ENCODE data around the gene LRRC52.

LRRC52 gene

DNA sequence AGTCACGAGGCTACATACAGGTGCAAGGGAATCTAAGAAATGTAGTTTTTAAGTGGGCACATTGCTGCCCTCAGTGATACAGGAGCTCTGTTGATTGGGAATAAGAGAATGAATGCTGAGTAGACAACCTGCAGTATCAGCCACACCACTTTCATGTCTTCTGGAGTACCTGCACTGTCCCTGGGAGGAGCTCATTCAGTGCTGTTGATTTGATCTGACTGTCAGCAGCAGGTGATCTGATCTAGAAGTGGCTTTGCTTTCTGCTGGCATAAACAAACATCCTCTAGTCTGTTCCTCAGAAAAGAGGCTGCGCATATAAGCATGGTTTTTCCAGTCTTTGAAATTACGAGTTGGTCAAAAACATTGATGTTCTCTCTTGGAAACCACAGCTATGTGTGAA, 35.5 kb upstream of the LRRC52 start:
- FAIRE-seq, result no peak
- no peak for DNase-seq (ENCODE audit: insufficient read length, low spot score)

DNA sequence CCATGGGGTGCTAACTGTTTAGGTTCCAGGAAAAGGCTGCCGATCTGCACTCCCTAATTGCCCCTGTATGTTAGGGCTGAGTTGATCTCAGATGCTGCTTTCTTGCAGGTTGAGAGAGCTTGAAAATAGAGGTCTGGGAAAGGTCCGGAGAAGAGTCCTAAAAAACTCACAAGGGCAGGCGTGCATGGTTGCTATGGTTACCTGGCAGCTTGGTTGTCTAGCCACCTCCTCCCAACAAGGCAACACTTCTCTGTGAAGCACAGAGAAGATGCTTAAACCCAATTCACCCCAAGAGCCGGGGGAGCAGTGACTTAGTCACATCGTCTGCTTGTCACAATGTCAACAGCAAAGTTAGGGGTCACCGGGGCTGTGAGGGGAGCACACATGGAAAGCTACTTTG, 31.0 kb upstream of the LRRC52 start:
- FAIRE-seq (no peak), DNase-seq (ENCODE audit: insufficient read length, low spot score) (no peak)
- no peak for TF ChIP-seq POLR2A (IDR thresholded peaks at IDR 0.05; ENCODE audit: low read depth, low read length)
- no peak for TF ChIP-seq PAX5 (IDR thresholded peaks at IDR 0.05; ENCODE audit: insufficient read depth, low read length, severe bottlenecking)
- TF ChIP-seq TAF1 (IDR thresholded peaks at IDR 0.05; ENCODE audit: low read depth, low read length), result no peak
- TF ChIP-seq SPI1 (IDR thresholded peaks at IDR 0.05; ENCODE audit: low read depth, low read length), result no peak
- no peak for TF ChIP-seq POU2F2 (IDR thresholded peaks at IDR 0.05; ENCODE audit: low read depth, low read length)
- no peak for TF ChIP-seq POLR2AphosphoS5 (IDR thresholded peaks at IDR 0.05; ENCODE audit: low read depth, low read length)

More for the DNA sequence above, 35.5 kb upstream of the LRRC52 start:
- TF ChIP-seq TAF1 (IDR thresholded peaks at IDR 0.05; ENCODE audit: low read depth, low read length), result no peak
- TF ChIP-seq POLR2A (IDR thresholded peaks at IDR 0.05; ENCODE audit: low read depth, low read length), result no peak
- TF ChIP-seq POLR2AphosphoS5 (IDR thresholded peaks at IDR 0.05; ENCODE audit: low read depth, low read length), result no peak

DNA sequence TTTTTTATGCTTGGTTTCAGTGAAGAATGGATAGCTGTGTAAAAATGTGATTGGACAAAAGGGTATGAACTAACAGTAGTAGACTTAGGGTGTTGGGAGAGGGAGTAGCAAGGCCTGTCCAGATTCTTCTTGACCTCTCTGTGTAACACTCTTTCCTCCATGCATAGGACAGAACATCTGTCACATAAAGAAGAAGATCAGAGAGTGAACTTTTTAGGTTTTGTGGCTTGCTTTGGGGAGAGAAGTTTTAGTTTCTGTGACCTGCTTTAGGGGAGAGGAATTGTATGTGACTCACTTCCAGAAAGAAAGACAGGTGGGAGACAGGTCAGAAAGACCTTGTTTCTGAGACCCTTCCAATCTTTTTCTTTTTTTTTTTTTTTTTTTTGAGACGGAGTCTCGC, 27.3 kb upstream of the LRRC52 start:
- no peak for DNase-seq (ENCODE audit: insufficient read length, low spot score)
- no peak for FAIRE-seq
- TF ChIP-seq POLR2AphosphoS5 (IDR thresholded peaks at IDR 0.05; ENCODE audit: low read depth, low read length) (no peak), PAX5 (IDR thresholded peaks at IDR 0.05; ENCODE audit: insufficient read depth, low read length, severe bottlenecking) (no peak), TAF1 (IDR thresholded peaks at IDR 0.05; ENCODE audit: low read depth, low read length) (no peak), POLR2A (IDR thresholded peaks at IDR 0.05; ENCODE audit: low read depth, low read length) (no peak), SPI1 (IDR thresholded peaks at IDR 0.05; ENCODE audit: low read depth, low read length) (no peak), POU2F2 (IDR thresholded peaks at IDR 0.05; ENCODE audit: low read depth, low read length) (no peak)

DNA sequence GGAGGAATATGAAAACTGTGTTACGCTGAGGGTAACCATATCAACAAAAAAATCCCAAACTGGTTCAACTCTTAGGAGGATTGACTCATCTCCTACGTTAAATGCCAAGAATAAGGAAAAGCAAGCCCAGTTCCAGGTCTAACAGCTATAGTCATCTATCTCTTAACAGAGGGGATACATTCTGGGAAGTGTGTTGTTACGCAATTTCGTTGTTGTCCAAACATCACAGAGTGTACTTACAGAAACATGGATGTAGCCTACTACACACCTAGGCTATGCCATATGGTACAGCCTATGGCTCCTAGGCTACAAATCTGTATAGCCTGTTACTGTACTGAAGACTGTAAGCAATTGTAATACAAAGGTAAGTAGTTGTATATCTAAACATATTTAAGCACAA, 23.2 kb upstream of the LRRC52 start:
- no peak for FAIRE-seq
- no peak for DNase-seq (ENCODE audit: insufficient read length, low spot score)
- TF ChIP-seq PAX5 (IDR thresholded peaks at IDR 0.05; ENCODE audit: insufficient read depth, low read length, severe bottlenecking), result no peak

DNA sequence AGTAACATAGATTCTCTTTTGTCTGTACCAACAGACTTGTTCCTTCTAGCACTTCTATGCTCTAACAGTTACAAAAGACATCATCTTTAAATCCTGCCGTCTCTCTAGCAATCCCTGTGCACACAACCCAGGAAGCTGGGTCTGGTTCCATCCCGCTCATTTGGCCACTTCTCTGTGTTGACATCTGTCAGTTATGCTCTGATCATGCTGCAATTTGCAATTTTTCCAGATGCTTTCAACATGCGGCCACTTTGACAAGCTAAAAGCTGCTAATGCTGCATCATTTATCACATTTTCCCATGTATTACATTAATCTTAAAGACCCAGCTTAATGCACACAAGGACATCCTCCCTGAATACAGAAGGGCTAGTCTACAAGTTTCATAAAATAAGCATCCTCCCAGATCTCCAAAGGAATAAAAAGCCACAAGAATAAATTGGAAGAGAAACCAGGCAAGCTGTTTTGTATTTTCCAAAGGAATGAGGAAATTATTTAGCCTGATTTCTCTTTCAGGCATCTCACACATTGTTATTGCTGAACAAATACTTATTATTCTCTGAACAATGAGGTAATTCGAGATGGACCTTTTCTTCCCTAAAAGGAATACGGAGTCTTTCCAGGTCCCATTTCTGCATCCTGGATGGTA, 19.0 kb upstream of the LRRC52 start:
- DNase-seq (ENCODE audit: insufficient read length, low spot score) (no peak), FAIRE-seq (no peak)
- TF ChIP-seq POLR2AphosphoS5 (IDR thresholded peaks at IDR 0.05; ENCODE audit: low read depth, low read length) (no peak), POLR2A (IDR thresholded peaks at IDR 0.05; ENCODE audit: low read depth, low read length) (no peak), TAF1 (IDR thresholded peaks at IDR 0.05; ENCODE audit: low read depth, low read length) (no peak), PAX5 (IDR thresholded peaks at IDR 0.05; ENCODE audit: insufficient read depth, low read length, severe bottlenecking) (no peak), POU2F2 (IDR thresholded peaks at IDR 0.05; ENCODE audit: low read depth, low read length) (no peak), SPI1 (IDR thresholded peaks at IDR 0.05; ENCODE audit: low read depth, low read length) (no peak)

DNA sequence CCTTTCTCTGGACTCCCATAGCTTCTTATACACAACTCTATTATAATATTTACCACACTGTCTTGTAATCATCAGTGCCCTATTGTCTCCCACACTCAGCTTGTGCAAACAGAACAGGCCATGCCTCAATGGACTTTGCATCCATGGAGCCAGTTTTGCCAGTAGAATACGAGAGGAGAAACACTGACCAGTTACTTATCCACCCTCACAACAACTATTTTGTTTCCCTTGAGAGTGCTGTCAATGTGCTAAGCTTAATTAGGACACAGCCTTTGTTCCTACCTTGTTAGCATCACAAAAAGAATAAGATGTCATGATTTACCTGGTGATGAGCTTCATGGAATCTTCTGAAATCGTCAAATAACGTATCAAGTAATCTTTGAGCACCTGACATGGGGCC, 18.1 kb upstream of the LRRC52 start:
- no peak for DNase-seq (ENCODE audit: insufficient read length, low spot score)
- FAIRE-seq, result no peak
- TF ChIP-seq POU2F2 (IDR thresholded peaks at IDR 0.05; ENCODE audit: low read depth, low read length), result no peak

DNA sequence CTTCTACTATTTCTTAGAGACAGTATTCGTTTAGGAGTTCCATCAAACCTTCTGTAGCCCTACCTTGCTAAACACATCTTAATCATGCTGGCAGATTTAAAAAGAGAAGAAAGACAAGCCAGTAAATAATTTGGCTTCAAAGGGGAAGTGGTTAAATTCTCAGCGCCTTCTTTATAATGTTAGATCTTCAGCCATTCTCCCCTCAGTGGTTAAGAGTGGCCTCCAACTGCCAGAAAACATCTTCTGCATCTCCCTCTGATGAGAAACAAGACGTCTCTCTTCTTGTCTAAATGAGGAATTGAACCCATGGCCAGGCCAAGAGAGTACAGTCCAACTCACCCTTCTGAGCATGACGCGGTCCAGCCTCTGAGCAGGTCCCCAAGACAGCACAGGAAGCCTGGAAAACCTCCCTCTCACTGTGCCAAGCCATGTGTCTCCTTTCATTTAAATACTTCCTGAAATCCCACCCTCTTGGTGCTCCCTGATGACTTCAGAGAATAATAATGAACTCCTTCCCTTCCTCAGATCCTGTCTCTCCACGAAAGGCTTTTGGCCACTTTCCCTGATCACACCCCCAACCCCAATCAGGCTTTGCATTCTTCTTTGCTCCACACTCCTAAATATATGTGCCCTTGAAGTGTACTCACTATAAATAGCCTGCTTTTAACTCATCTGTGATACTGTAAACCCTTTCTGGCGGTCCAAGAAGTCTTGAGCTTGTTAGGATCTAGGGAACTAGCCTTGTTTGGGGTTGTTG, 16.4 kb upstream of the LRRC52 start:
- DNase-seq (ENCODE audit: insufficient read length, low spot score) (no peak), FAIRE-seq (no peak)
- TF ChIP-seq PAX5 (IDR thresholded peaks at IDR 0.05; ENCODE audit: insufficient read depth, low read length, severe bottlenecking) (no peak), POU2F2 (IDR thresholded peaks at IDR 0.05; ENCODE audit: low read depth, low read length) (no peak), TAF1 (IDR thresholded peaks at IDR 0.05; ENCODE audit: low read depth, low read length) (no peak), POLR2A (IDR thresholded peaks at IDR 0.05; ENCODE audit: low read depth, low read length) (no peak)

DNA sequence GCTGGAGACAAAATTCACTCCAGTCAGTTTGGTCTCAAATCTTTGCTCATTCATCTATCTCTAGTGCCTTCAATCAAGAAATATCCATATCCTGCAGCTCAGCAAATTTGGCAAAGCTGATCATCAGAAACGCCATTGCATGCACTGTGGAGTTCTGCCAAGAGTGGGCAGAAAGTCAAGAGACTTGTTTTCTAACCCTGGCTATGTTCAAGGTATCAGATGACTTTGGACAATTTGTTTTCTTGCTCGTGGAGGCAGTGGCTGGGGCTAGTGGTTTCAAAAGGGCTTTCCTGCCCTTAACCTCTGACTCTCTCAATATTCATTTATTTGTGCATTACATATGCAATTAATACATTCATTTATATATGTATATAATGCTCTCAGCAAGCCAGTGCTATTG, 12.8 kb upstream of the LRRC52 start:
- no peak for TF ChIP-seq PAX5 (IDR thresholded peaks at IDR 0.05; ENCODE audit: insufficient read depth, low read length, severe bottlenecking)
- no peak for TF ChIP-seq POLR2A (IDR thresholded peaks at IDR 0.05; ENCODE audit: low read depth, low read length)
- TF ChIP-seq POLR2AphosphoS5 (IDR thresholded peaks at IDR 0.05; ENCODE audit: low read depth, low read length), result no peak
- TF ChIP-seq SPI1 (IDR thresholded peaks at IDR 0.05; ENCODE audit: low read depth, low read length), result no peak
- no peak for TF ChIP-seq TAF1 (IDR thresholded peaks at IDR 0.05; ENCODE audit: low read depth, low read length)
- no peak for TF ChIP-seq POU2F2 (IDR thresholded peaks at IDR 0.05; ENCODE audit: low read depth, low read length)
- DNase-seq (ENCODE audit: insufficient read length, low spot score) (no peak), FAIRE-seq (no peak)

DNA sequence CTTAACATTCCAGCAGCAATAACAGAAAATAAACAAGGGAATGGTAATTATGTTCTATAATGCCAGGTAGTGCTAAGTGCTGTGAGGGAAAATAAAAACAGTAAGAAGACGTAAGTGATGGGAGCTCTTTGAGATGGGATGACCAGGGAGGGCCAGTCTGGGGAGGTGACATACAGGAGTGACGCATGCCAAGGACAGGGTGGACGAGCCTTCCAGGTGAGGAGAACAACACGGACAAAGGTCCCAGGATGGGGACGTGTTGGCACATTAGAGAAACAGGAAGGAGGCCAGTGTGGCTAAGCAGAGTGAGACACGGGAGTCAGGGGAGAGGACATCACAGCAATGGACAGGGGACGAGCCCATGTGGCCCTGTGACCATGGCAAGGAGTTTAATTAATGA, 11.7 kb upstream of the LRRC52 start:
- no peak for FAIRE-seq
- TF ChIP-seq POLR2A (IDR thresholded peaks at IDR 0.05; ENCODE audit: low read depth, low read length) (no peak), TAF1 (IDR thresholded peaks at IDR 0.05; ENCODE audit: low read depth, low read length) (no peak), SPI1 (IDR thresholded peaks at IDR 0.05; ENCODE audit: low read depth, low read length) (no peak), POLR2AphosphoS5 (IDR thresholded peaks at IDR 0.05; ENCODE audit: low read depth, low read length) (no peak), POU2F2 (IDR thresholded peaks at IDR 0.05; ENCODE audit: low read depth, low read length) (no peak), PAX5 (IDR thresholded peaks at IDR 0.05; ENCODE audit: insufficient read depth, low read length, severe bottlenecking) (no peak)
- DNase-seq (ENCODE audit: insufficient read length, low spot score), result no peak

DNA sequence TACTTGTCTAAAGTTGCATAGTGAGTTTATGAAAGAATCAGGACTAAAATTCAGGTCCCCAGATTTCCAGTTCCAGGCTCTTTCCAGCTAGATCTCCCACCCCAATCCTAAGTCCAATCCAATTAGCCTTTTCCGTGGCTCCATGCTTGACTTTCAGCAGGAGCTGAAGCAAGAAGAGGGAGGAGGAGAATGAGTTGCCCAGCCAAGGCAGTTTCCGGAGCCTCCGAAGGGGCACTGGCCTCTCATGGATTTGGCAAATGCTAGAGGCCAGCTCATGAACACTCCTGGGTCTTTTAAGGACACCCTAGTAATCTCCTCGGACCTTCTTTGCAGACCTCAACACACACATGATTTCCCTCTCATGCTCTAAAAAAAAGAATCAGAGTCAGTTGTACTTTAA, 10.5 kb upstream of the LRRC52 start:
- TF ChIP-seq POU2F2 (IDR thresholded peaks at IDR 0.05; ENCODE audit: low read depth, low read length) (no peak), SPI1 (IDR thresholded peaks at IDR 0.05; ENCODE audit: low read depth, low read length) (no peak), POLR2A (IDR thresholded peaks at IDR 0.05; ENCODE audit: low read depth, low read length) (no peak), TAF1 (IDR thresholded peaks at IDR 0.05; ENCODE audit: low read depth, low read length) (no peak), PAX5 (IDR thresholded peaks at IDR 0.05; ENCODE audit: insufficient read depth, low read length, severe bottlenecking) (no peak), POLR2AphosphoS5 (IDR thresholded peaks at IDR 0.05; ENCODE audit: low read depth, low read length) (no peak)
- no peak for FAIRE-seq
- no peak for DNase-seq (ENCODE audit: insufficient read length, low spot score)

Measured in GM12891 (cell line).